ENCODE measurements around the gene CCSAP. TPM values are rescaled to one million over a fixed set of nuclear protein-coding genes. Genes with fewer than 3 reads are reported as not detected.

CCSAP gene
- total and polyA plus RNA-seq, 5 donors = 2.1 to 4.4 (median 3.5) TPM

GRCh38 chr1:229273507-229274232, 69.2 kb downstream of the CCSAP start:
- ATAC-seq = peak in 1 of 2 donors; percentile 63
- Histone ChIP-seq H3K4me1 (ENCODE audit: control insufficient read depth, insufficient read depth, low read length) (peaks cover 12% of the 10 kb centered on the region), H3K4me3 (ENCODE audit: low read length) (no peak overlapping the region), H3K27ac (ENCODE audit: low read length) (no peak overlapping the region), H3K27me3 (ENCODE audit: control insufficient read depth, insufficient read depth) (no peaks in the 10 kb centered on the region), H3K9me3 (ENCODE audit: control insufficient read depth, low read length) (no peaks in the 10 kb centered on the region)
- no peak for DNase-seq
- intact Hi-C loops (cut with DNase I) = loop anchor here in 1 of 4 donors (5.0 kb wide), 1 partner anchor 69 kb away; the partner anchor contains the start of gene CCSAP
- 87% methylated on average over 7 of the region's 7 CpGs for WGBS

GRCh38 chr1:229272164-229273158, 70.4 kb downstream of the CCSAP start:
- peak overlapping the region; percentile 71 for H3K27ac ChIP-seq (ENCODE audit: low read length)
- H3K27me3 ChIP-seq (ENCODE audit: control insufficient read depth, insufficient read depth) = no peaks in the 10 kb centered on the region
- DNase-seq = no peak
- WGBS = 52% methylated on average over 11 of the region's 11 CpGs
- H3K9me3 ChIP-seq (ENCODE audit: control insufficient read depth, low read length) = no peaks in the 10 kb centered on the region
- ATAC-seq = no peak
- H3K4me1 ChIP-seq (ENCODE audit: control insufficient read depth, insufficient read depth, low read length) = peaks cover 12% of the 10 kb centered on the region
- intact Hi-C loops (cut with DNase I) = loop anchor here in 1 of 4 donors (5.0 kb wide), 1 partner anchor 70 kb away; the partner anchor contains the start of gene CCSAP
- H3K4me3 ChIP-seq (ENCODE audit: low read length) = peak overlapping the region; percentile 69

- WGBS = under 1% methylated on average over 32 of the region's 32 CpGs
These were observed 71.2 kb downstream of the CCSAP start for GRCh38 chr1:229271448-229272159.

More at GRCh38 chr1:229271448-229272159, 71.2 kb downstream of the CCSAP start:
- ATAC-seq (peak; percentile 30 to 51), DNase-seq (no peak)
- Histone ChIP-seq H3K27ac (ENCODE audit: low read length) (peak overlapping the region; percentile 64), H3K4me1 (ENCODE audit: control insufficient read depth, insufficient read depth, low read length) (peaks cover 9% of the 10 kb centered on the region), H3K9me3 (ENCODE audit: control insufficient read depth, low read length) (no peaks in the 10 kb centered on the region), H3K4me3 (ENCODE audit: low read length) (peak overlapping the region; percentile 69), H3K27me3 (ENCODE audit: control insufficient read depth, insufficient read depth) (no peaks in the 10 kb centered on the region)
- intact Hi-C loops (cut with DNase I) = loop anchor here in 1 of 4 donors (5.0 kb wide), 1 partner anchor 71 kb away; the partner anchor contains the start of gene CCSAP

Other genes with a start within 250 kb of the CCSAP start
- gene RAB4A, start 71.9 kb downstream of the CCSAP start, total RNA-seq = 100 to 1,000 TPM in 2 of 4 donors, 10 to 100 TPM in 2; 95.5 to 114 (median 103) TPM
- gene RAB4A, start 71.9 kb downstream of the CCSAP start, polyA plus RNA-seq = 50.1 TPM
- 100 to 1,000 TPM in 3 of 4 donors, 10 to 100 TPM in 1; 54.5 to 833 (median 171) TPM for gene ACTA1, start 91.0 kb upstream of the CCSAP start, total RNA-seq
- gene ACTA1, start 91.0 kb upstream of the CCSAP start, polyA plus RNA-seq = 1,262 TPM
- 10 to 100 TPM; 27.7 to 32.6 (median 29.9) TPM for gene NUP133, start 165.3 kb upstream of the CCSAP start, total RNA-seq
- 11.8 TPM for gene NUP133, start 165.3 kb upstream of the CCSAP start, polyA plus RNA-seq
- gene ABCB10, start 215.7 kb upstream of the CCSAP start, total RNA-seq = 10 to 100 TPM in 3 of 4 donors, 1 to 10 TPM in 1; 9.7 to 15.5 (median 11.5) TPM
- 5.4 TPM for gene ABCB10, start 215.7 kb upstream of the CCSAP start, polyA plus RNA-seq